ENCODE data around the gene BPI. TPM values are rescaled to one million over a fixed set of nuclear protein-coding genes. Genes with fewer than 3 reads are reported as not detected.

The BPI gene
- total and polyA plus RNA-seq, 8 donors: 0.35 to 3.2 (median 0.79) TPM

- intact Hi-C loops (cut with DNase I): no loop called here
- H3K36me3 ChIP-seq: no peaks in the 10 kb centered on the region
- no peak for DNase-seq
- no peak overlapping the region for H3K4me3 ChIP-seq
- no peaks in the 10 kb centered on the region for H3K4me1 ChIP-seq
- peaks cover 0 to 4% of the 10 kb centered on the region in 2 donors for H3K27me3 ChIP-seq
- no peak for ATAC-seq
- no peaks in the 10 kb centered on the region for H3K9me3 ChIP-seq
- TF ChIP-seq CTCF (IDR thresholded peaks at IDR 0.05): no peak
- H3K27ac ChIP-seq: no peak overlapping the region
Observed at GRCh38 chr20:38386004-38386403, 82.0 kb downstream of the BPI start.

DNA sequence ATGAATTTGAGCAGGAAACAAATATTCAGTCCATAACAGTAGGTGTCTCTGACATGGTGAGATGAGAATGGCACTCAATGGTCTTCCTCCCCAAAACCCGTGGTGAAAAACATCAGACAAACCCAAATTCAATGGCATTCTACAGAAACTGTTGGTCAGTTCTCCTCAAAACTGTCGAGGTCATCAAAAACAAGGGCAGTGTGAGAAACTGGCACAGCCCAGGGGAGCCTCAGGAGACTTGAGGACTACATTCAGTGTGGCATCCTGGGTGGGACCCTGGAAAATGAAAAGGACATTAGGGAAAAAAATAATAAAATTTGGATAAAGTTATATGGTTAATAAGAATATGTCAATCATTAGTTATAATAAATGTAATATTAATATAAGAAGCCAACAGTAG lies 82.9 kb downstream of the BPI start:
- Histone ChIP-seq H3K9me3 (no peaks in the 10 kb centered on the region), H3K27me3 (peaks cover 0 to 4% of the 10 kb centered on the region in 2 donors), H3K36me3 (no peaks in the 10 kb centered on the region), H3K27ac (no peak overlapping the region), H3K4me1 (no peaks in the 10 kb centered on the region), H3K4me3 (no peak overlapping the region)
- no peak for DNase-seq
- intact Hi-C loops (cut with DNase I): no loop called here
- no peak for TF ChIP-seq CTCF (IDR thresholded peaks at IDR 0.05)
- ATAC-seq: no peak

Other genes starting within 250 kb of the BPI start
- gene TGM2, start 138.9 kb upstream of the BPI start, total RNA-seq: 100 to 1,000 TPM; 174 to 391 TPM
- gene TGM2, start 138.9 kb upstream of the BPI start, polyA plus RNA-seq (ENCODE audit: insufficient read length in 6 of 6): 100 to 1,000 TPM in 3 of 6 donors, 10 to 100 TPM in 3; 89.0 to 127 (median 96.9) TPM
- 1 to 10 TPM; 2.6 TPM for gene KIAA1755, start 43.4 kb upstream of the BPI start, total RNA-seq
- 1 to 10 TPM; 2.7 to 6.4 (median 4.0) TPM for gene KIAA1755, start 43.4 kb upstream of the BPI start, polyA plus RNA-seq (ENCODE audit: insufficient read length in 6 of 6)
- gene LBP, start 42.3 kb downstream of the BPI start, total RNA-seq: 1 to 10 TPM in 1 of 2 donors, under 1 TPM in 1; 0.12 to 1.8 TPM
- gene LBP, start 42.3 kb downstream of the BPI start, polyA plus RNA-seq (ENCODE audit: insufficient read length in 6 of 6): not detected
- 10 to 100 TPM; 12.1 to 28.1 TPM for gene SNHG17, start 131.2 kb downstream of the BPI start, total RNA-seq
- gene SNHG17, start 131.2 kb downstream of the BPI start, polyA plus RNA-seq (ENCODE audit: insufficient read length in 6 of 6): 10 to 100 TPM; 27.9 to 56.7 (median 33.8) TPM
- gene RALGAPB, start 168.7 kb downstream of the BPI start, total RNA-seq: 10 to 100 TPM; 29.6 to 36.8 TPM
- gene RALGAPB, start 168.7 kb downstream of the BPI start, polyA plus RNA-seq (ENCODE audit: insufficient read length in 6 of 6): 10 to 100 TPM; 34.4 to 38.4 (median 35.8) TPM

All from left lung (tissue), 10 donors.